KG1 (cell line): ENCODE data around the gene ABL2.
"Not testable (repeated sequence)": the region's sequence is repeated elsewhere in the genome, so short reads cannot be mapped to it uniquely, and the experiment has no call there.

Experiments used
- DNase-seq: peaks from one replicate; lab custom pipeline; 2025; lab: John Stamatoyannopoulos, UW

ABL2 gene

DNA sequence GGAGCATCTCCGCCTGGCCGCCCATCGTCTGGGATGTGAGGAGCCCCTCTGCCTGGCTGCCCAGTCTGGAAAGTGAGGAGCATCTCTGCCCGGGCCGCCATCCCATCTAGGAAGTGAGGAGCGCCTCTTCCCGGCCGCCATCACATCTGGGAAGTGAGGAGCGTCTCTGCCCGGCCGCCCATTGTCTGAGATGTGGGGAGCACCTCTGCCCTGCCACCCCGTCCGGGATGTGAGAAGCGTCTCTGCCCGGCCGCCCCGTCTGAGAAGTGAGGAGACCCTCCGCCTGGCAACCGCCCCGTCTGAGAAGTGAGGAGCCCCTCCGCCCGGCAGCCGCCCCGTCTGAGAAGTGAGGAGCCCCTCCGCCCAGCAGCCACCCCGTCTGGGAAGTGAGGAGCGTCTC is 94.3 kb downstream of the ABL2 start:
- DNase-seq, result not testable (repeated sequence)

DNA sequence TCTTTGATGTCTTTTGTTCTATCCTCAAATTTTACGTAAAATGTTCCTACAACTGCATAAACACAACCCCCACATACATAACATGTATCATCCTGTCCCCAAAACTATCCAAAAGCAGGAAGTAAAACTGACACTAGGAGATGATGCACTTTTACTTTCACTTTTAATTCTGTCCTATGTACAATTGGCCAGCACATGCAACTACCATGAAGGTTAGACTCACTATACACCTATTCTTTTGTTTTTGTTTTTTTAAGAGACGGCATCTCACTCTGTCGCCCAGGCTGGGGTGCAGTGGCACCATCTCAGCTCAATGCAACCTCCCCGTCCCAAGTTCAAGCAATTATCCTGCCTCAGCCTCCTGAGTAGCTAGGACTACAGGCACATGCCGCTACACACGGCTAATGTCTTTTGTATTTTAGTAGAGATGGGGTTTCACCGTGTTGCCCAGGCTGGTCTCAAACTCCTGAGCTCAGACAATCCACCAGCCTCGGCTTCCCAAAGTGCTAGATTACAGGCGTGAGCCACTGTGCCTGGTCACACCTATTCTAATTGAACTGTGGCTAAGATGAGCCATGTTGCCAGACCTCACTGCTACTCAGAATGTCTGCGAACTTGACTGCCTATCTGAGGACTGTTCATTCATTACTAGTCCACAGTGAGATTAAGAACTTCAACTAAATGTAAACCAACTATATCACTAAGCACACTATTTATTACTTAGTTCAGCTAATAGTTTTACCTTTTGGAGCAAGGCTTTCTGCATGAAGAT is 99.6 kb downstream of the ABL2 start:
- peak; percentile 18 for DNase-seq

DNA sequence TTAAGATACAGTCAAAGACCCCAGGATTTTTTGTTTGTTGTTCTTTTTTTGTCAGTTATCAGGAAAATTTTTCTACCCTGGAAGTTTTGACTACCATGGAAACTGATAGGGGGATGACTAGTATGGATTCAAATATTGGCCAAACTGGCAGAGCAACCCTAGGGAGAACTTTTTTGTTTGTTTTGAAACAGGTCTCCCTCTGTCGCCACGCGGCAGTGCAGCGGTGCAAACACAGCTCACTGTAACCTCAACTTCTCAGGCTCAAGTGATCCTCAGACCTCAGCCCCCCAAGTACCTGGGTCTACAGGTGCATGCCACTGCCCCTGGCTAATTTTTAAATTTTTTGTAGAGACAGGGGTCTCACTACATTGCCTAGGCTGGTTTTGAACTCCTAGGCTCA is 101.0 kb downstream of the ABL2 start:
- no peak for DNase-seq

DNA sequence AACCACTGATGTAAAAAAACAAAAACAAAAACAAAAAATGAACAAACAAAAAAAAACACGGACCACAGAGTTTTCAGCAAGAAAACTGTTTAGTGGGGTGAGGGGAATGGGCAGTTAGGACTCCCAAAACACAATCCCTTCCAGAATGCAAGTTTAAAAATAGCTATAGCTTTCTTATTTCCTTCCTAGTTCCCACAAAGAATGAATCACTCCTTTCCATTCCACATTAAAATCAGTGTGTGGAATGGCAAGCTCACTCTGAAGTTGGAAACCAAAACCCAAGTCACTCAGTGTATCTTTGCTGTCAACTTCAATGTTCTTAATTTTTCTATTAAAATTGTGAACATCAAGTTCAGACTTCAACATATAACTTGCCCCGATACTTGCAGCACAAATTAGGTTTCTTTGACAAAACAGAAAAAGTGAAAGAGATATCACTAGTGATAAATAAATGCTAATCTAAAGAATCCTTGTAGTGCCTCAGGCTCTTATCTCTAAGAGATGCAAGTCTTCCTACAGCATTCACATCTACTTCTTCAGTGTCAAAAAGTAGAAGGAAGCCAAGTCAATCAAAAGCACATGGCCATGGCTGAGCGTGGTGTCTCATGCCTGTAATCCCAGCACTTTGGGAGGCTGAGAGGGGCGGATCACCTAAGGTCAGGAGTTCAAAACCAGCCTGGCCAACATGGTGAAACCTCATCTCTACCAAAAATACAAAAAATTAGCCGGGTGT is 102.1 kb downstream of the ABL2 start:
- DNase-seq, result no peak

DNA sequence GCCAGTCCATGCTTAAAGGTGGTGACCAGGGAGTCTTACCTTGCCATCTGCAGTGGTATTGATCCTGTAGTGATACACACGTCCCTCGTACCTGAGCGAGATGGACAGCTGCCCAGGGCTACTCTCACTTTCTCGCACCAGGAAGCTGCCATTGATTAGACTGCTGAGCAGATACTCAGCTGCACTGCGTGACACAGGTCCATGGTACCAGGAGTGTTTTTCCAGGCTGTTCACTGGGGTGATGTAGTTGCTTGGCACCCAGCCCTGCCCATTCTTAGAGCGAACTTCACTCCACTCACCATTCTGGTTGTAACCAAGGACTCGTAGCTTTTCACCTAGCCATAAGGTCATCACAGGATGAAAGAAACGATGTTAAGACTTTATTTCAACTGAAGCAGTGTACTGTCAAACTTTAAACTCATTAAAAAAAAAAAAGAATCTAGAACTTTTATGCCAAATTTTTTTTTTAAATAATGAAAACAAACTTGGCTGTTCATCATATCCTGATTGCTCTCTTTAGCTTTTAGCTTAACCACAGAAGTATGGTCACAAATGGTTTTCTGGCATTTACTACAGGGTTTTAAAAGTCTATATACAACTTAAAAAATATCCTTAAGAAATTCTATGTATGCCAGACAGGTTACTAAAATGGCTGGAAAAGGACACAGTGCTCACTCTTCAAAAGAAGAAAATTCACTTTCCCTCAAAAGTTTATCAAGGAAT is 103.0 kb downstream of the ABL2 start:
- DNase-seq, result no peak

DNA sequence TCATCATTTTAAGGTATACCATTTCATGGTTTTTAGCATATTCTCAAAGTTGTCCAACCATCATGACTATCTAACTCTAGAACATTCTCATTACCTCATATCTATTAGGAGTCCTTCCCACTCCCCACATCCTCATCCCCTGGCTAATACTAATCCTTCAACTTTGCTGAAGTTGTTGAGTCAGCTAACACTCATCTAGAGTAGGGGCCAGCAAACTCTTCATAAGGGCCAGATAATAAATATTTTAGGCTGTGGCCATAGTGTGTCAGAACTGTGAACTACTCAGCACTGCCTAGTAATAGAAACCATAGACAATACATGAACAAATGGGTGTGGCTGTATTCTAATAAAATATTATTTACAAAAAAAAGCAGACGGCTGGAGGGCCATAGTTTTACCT is 104.6 kb downstream of the ABL2 start:
- no peak for DNase-seq

DNA sequence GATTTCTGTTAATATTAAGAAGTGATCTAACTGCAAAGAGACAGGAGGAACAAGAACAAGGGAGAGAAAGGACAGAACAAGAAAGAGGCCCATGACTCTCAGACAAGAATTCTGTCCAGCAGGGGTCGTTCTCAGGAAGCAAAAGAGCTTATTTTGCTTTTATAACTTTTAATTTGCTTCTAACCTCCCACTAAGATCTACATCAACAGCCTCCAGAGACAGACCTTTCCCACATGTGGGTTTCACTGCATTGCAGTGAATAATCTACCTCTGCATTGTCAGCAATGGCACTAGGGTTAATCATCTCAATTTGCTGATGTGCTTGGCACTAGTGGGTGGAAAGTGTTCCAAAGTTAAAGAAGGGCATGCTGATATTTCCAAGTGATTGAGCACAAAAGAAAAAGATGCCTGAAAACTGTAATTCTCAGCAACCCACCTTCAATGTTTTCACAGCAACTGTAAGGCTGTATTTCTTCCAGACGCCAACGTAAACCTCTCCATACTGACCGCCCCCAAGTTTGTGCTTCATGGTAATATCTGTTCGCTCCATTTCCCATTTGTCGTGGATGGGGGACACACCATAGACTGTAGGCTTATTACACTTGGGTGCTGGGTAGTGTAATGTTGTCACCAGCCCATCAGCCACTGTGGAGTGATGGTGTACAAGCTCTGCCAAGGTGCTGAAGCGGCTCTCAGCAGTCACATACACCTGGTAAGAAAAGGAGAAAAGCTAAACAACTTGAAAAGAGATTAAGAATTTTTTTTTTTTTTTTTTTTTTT is 108.1 kb downstream of the ABL2 start:
- DNase-seq, result no peak

DNA sequence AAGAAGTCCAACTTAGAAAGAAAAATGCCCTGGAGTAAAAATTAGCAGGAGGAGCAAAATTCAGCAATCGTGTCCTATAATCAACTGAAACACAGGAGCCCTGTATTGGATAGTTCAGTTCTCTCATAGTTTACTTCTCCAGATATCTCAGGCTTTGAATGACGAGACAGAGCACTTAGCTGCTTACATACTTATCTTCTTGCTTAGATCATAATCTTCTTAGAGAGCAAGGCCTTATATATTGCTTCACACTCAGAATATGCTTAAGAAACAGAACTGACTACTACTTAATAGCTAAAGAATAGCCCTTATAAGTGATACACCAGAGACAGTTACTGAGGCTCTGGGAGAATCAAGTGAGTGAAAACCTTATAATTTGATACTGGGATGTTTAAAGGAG is 108.7 kb downstream of the ABL2 start:
- no peak for DNase-seq

DNA sequence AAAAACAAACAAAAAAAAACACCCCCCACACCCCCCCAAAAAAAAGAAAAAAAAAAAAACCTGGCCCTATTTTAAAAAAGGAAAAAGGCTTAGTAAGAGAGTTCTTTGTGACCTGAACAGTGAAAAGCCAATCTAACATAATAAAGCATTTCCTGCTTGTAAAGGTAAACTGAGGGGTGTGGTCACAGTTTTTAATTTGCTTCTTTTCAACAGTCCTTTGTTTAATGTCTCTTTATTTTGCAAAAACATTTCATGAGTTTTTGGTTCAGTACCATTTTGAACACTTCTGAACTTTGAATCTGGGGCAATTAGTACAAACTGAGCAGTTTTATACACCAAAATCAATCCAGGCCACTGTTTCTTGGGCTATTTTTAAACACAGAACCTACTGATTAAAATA is 110.0 kb downstream of the ABL2 start:
- no peak for DNase-seq

DNA sequence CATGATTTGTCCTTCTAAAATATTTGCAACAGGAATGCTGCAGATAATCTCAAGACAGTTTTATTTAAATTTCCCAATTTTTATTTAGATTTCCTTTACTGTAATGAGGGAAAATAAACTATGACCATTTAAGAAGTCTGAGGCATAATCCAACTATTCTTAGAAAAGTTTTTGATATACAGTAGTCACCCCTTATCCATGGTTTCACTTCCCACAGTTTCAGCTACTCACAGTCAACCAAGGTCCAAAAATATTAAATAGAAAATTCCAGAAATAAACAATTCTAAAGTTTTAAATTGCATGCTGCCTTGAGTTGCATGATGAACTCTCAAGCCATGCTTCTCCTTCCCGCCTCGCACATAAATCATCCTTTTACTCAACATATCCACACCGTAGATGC is 114.3 kb downstream of the ABL2 start:
- DNase-seq, result no peak

DNA sequence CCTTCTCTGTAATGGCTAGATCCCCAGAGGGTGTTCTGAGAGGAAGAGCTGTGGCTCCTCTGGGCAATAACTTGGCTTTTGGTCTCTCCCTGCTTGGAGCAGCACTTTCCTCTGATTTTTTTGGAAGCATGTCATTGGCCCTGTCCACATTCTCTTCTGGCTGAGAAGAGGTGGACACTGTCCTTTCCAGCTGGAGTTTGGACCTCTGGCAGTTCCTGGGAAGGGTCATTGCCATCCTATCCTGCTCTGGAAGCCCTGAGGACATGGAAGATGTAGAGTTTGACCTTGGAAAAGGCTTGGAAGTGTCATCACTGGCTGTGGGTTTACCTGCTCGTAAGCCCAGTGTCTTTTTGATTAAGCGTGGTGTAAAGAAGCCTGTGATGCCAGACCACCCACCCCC is 120.8 kb downstream of the ABL2 start:
- DNase-seq, result no peak

DNA sequence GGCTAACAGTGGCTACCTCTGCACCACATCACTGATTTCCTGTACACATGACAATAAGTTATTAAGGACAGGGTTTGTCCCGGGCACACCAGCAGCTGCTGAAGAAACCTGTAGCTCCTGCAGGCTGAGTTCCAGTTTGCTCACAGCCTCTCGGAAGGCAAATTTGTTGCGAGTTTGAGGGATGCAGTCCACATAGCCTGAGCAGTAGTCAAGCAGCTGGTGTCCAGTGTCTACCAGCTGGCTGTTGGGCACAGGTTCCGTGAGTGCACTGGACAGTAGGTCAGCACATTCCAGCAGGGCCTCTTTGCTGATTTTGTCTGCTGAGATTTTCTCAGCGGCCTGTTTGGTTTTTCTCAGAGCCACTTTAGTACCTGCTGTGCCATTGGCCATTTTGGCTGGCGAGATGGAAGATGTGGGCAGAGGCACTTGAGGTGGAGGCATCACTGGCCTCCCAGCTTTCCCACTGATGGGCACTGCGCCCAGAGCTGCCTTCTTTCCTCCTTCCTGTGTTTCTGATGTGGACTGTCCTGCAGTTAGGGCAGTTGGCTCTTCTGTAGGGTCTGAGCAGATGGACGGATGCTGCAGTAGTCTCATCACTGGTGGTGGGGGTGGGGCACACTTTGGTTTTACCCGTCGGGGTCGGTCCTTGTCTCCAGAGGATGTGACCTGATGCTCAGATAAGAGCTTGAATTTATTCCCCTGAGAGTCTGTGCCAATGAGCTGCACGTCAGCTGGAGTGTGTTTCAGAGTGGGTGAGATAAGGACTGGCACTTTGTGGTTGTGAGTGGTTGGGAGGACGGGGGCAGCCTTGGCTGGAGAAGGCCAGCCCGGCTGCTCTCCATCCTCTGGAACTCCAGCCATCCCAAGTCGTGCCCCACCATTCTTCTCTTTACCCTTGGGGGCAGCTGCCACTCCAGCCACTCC is 121.5 kb downstream of the ABL2 start:
- no peak for DNase-seq

DNA sequence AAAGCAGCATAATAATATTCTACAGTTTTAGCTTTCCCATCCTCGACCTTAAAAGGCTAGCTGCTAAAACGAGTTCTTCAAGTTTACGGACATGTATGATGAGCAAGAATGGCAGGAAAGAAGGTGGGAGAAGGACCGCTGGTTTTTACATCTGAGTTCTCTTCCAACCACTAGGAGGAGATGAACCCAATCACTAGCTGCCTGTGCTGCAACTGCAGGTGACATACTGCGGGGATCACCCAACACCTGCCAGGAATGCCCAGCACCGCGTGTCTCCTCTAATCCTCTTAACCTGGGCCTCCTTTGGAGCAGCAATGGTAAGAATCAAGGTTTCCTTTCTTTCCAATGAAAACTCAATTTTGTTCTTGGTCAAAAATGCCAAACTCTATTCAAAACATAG is 124.1 kb downstream of the ABL2 start:
- DNase-seq, result no peak

DNA sequence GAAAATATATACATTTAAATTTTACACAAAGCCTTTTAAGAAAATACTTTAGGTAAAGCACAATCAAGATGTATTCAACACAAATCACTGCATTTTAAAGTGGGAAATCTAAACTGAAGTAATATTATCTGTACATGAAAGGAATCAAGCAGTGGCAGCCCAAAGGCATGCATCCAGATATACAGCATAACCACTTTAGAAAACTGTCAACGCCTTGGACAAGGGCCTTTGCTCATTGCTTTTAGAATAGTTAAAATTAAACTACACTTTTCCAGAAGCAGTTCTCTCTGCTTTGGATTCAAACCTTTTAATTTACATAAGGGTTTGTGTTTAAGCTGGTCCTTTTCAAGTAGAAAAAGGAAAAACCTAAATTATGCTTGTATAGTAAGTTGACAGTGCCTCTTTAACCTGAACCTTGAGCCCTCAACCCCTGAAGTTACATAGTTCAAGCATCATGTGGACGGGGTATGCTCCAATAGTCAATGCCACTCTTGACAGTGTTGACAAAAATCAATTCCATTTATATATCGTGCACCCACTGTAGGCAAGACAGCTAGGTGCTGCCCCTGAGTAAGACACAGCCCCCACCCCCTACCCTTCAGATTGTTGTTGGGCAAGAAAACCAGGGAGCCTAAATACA is 124.7 kb downstream of the ABL2 start:
- no peak for DNase-seq

DNA sequence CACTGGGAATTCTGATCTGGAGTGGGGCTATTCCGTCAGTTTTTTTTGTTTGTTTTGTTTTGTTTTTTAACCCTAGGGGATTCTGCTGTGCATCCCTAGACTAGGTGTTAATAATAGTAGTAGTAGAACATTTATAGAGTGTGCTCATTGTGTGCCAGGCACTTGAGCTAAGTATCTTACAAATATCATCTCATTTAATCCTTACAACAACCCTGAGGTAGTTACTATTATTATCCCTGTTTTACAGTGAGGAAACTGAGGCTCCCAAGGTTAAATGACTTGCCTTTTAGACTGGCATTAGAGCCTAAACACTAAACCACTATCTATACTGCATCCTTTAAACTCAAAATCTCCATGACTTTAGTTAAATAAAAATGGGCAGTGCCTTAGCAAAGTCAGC is 125.5 kb downstream of the ABL2 start:
- DNase-seq, result no peak

DNA sequence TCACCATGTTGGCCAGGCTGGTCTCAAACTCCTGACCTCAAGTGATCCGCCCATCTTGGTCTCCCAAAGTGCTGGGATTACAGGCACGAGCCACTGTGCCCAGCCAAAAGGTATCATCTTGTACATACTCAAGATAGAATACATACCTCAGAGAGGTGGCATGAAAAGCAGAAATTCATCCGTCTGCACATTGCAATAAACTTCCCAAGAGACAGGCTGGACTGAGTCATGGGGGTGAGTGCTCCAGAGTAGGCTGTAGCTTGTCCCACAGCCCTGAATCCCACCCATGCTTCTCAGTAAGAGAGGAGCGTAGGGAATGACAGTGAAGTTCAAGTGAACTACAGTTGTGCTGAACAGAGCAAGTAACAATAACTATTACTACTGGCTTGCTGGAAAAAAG is 127.9 kb downstream of the ABL2 start:
- DNase-seq, result no peak

DNA sequence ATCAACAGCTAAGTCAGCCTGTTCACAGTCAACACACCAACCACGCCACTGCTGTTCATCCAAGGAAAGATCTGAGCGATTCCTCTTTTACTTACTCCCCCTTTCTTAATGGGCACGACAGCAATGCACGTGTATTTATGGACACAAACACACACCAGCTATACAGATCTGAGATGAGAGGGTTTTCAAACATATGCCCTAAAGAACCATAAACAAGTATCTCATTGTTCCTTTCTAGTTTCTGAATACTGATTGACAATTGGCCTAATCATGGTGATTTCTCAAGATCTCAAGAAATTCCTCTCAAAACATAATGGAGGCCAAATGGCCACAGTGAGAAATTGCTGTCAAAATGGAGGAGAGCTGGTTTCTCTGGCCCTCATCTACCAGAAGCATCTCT is 129.6 kb downstream of the ABL2 start:
- no peak for DNase-seq

DNA sequence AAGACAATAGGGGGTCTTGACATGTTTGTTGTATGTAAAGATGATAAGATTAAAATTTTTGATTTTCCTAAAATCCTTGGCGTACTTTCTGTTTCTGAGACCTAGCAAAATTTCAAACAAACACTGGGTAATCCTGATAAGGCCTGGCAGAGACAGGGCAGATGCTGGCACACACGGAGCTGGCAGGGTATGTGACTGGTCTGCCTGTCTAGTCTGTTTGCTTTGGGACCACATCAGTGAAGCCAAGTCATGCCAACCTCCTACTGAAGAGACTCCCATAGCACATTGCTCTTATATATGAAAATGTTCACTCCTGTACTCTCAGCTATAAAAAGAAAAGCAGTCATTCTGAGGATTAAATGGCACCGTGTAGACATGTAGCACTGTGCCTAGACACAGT is 133.6 kb downstream of the ABL2 start:
- no peak for DNase-seq

DNA sequence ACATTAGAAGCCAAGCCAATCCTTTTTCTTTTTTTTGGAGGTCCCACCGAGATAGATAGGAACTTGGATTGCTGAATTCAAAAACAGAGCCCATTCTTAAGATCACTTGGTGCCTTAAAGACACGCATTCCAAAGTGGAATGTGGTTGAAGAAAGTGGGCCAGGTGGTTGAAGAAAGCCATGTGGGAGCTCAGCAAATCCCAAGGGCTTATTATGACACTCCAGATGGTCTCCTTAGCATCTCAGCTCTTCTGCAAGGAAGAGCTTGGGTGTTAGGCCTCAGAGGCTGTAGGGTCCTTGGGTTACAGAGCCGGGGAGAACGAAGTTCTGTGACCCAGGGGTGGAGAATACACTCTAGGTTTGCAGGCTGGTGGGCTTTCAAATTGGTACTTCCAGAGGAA is 134.1 kb downstream of the ABL2 start:
- no peak for DNase-seq

DNA sequence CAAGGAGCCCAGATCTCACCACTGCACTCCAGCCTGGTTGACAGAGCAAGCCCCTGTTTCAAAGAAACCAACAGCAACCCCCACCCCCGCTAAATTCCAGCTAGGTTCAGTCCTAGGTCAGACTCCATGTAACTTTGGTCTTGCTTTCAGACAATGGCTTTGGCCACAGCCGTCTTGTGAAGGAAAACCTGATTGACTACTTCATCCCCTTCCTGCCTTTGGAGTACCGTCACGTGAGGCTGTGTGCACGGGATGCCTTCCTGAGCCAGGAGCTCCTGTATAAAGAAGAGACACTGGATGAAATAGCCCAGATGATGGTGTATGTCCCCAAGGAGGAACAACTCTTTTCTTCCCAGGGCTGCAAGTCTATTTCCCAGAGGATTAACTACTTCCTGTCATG is 134.7 kb downstream of the ABL2 start:
- DNase-seq, result no peak
